Activated CD4-positive, alpha-beta T cell treated with anti-CD3 and anti-CD28 coated beads, Interleukin-2, amount 10 ng/mL, durations not matched to agents 7 days and 5 days (primary cell): ENCODE measurements around the gene PTGES3L. TPM values are rescaled to one million over a fixed set of nuclear protein-coding genes. Genes with fewer than 3 reads are reported as not detected.
"Not testable (repeated sequence)": the region's sequence is repeated elsewhere in the genome, so short reads cannot be mapped to it uniquely, and the experiment has no call there.

Experiments
- CTCF ChIA-PET: fragments of 350-600 bp; sonication (Branson Sonifier 250); formaldehyde crosslinking; loops from one replicate; lab custom pipeline; 2021; ENCODE audit warnings: antibody characterized with exemption; lab: Charles Lee
- POLR2A ChIA-PET: fragments of 350-600 bp; sonication (Branson Sonifier 250); formaldehyde crosslinking; loops from one replicate; lab custom pipeline; 2021; ENCODE audit warnings: antibody characterized with exemption; lab: Charles Lee
- DNase-seq: peaks from one replicate; pipeline ENCODE4 v3.0.0-alpha.2; 2020
- H3K27ac Mint-ChIP-seq: one replicate; pipeline ENCODE4 v1.8.0; 2021; ENCODE audit warnings: mild to moderate bottlenecking, moderate library complexity, mixed read lengths
- H3K27me3 Mint-ChIP-seq: one replicate; pipeline ENCODE4 v1.8.0; 2021; ENCODE audit warnings: mixed read lengths
- H3K36me3 Mint-ChIP-seq: one replicate; pipeline ENCODE4 v1.8.0; 2021; ENCODE audit warnings: low read depth, mixed read lengths
- H3K4me1 Mint-ChIP-seq: one replicate; pipeline ENCODE4 v1.8.0; 2021; ENCODE audit warnings: mixed read lengths
- H3K4me3 Mint-ChIP-seq: one replicate; pipeline ENCODE4 v1.8.0; 2021; ENCODE audit warnings: mild to moderate bottlenecking, moderate library complexity, mixed read lengths
- H3K9me3 Mint-ChIP-seq: one replicate; pipeline ENCODE4 v1.8.0; 2021; ENCODE audit warnings: mixed read lengths
- total RNA-seq, 2 experiments: library from RNA; stranded (reverse); gene quantifications; one replicate each; pipeline ENCODE4 v1.2.3, GENCODE V29; 2021

The PTGES3L gene
- total RNA-seq, 2 experiments from 2014 or later = 0.12 to 0.22 TPM

DNA sequence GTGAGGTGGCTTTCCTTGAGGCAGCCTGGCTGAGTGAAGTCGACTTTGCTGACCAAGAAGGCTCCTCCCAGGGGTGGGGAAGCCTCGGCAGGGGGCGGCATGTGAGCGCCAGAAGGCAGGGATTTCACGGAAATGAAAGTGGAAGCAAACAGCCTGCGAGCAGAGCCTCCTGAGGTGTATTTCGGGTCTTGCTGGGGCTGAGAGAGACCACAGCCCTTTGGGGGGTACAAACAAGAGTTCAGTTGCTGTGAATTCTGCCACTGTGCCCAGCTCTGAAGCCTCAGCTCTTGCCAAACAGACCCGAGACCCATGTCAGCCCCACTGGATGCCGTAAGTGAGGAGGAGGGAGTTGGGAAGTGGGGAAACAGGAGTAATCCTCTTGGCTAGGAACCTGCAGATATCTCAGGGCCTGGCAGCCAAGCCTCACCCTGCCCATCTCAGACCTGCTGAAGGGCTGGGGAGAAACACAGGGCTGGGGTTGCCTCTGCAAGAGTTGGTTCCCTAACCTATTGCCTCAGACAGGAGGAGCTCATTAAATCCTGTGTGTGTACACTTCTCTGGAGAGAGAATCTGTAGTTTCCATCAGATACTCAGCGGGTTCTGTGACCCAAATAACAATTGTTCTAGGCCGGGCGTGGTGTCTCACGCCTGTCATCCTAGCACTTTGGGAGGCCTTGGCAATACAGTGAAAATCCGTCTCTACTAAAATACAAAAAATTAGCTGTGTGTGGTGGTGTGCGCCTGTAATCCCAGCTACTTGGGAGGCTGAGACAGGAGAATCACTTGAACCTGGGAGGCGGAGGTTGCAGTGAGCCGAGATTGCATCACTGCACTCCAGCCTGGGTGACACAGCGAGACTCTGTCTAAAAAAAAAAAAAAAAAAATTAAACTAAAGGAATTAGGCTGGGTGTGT is 27.0 kb upstream of the PTGES3L start, which contains the start of gene IFI35:
Gene IFI35, plus strand, starts transcription at position 146 of the 913 bp plus-strand sequence. Its CDS starts 164 bp downstream, at position 310.
- Mint-ChIP-seq H3K27ac (peak within 1 kb of the TSS; percentile 100), H3K4me3 (peak within 1 kb of the TSS; percentile 100), H3K4me1 (peaks cover 30% of the 10 kb centered on the region), H3K36me3 (peaks cover 33% of the 10 kb centered on the region), H3K9me3 (no peaks in the 10 kb centered on the region), H3K27me3 (no peaks in the 10 kb centered on the region)
- peak; percentile 93 for DNase-seq
- ChIA-PET POLR2A (interaction anchor here (0.5 to 1.1 kb wide), 2 partner anchors 8 to 118 kb away, joined by 3 to 8 read pairs; partner anchors contain the start of genes BRCA1 and RPL27), CTCF (interaction anchor here (0.7 to 2.9 kb wide), 6 partner anchors 8 to 202 kb away, joined by 4 to 19 read pairs (median 6); partner anchors contain the start of genes BECN1, RND2 and RPL27)

DNA sequence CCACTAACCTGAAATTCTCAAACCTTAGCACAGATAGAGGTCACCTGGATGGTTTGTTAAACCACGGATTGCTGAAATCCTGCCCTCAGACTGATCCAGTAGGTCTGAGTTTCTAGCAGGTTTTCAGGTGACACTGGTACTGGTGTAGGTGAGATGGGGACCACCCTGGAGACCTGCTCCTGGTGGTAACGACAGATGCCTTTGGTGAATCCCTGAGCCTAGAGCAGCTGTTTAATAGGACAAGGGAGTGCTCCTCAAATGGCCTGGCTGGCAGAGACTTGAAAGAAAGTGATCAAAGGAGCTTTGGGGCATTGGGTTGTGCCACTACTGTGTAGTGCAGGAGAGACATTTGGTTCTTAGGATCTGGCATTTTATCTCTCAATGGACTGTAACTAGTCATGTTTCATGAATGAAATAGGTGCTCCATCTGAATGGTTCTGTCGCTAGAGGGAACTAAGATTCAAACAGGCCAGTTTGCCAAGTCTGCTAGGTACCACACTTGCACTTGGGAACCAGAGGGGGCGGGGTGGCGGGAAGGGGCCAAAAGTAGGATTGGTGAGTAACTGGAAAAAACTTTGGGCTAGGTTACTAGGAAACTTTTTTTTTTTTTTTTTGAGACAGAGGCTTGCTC is 23.8 kb upstream of the PTGES3L start:
- H3K27ac Mint-ChIP-seq = peak overlapping the region; percentile 41
- H3K36me3 Mint-ChIP-seq = peaks cover 40% of the 10 kb centered on the region
- H3K27me3 Mint-ChIP-seq = no peaks in the 10 kb centered on the region
- no peaks in the 10 kb centered on the region for H3K9me3 Mint-ChIP-seq
- POLR2A ChIA-PET = no interaction called here
- no peak for DNase-seq
- CTCF ChIA-PET = no interaction called here
- H3K4me1 Mint-ChIP-seq = peaks cover 31% of the 10 kb centered on the region
- no peak overlapping the region for H3K4me3 Mint-ChIP-seq

DNA sequence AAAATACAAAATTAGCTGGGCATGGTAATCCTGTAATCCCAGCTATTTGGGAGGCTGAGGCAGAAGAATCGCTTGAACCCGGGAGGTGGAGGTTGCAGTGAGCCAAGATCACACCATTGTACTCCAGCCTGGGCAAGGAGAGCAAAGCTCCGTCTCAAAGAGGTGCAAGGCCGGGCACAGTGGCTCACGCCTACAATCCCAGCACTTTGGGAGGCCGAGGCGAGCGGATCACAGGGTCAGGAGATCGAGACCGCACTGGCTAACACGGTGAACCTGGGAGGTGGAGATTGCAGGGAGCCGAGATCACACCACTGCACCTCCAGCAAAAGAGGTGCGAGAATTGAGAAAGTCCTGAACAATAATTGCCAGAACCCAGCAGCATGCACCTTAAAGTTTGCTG is 21.0 kb upstream of the PTGES3L start:
- H3K4me3 Mint-ChIP-seq, H3K27me3 Mint-ChIP-seq, H3K9me3 Mint-ChIP-seq, POLR2A ChIA-PET, DNase-seq: not testable (repeated sequence)
- peaks cover 36% of the 10 kb centered on the region for H3K4me1 Mint-ChIP-seq
- CTCF ChIA-PET = interaction anchor here (1.4 to 1.6 kb wide), 2 partner anchors 11 to 30 kb away, joined by 3 to 4 read pairs; no protein-coding TSS in a partner anchor
- H3K36me3 Mint-ChIP-seq = peaks cover 40% of the 10 kb centered on the region
- H3K27ac Mint-ChIP-seq = peak overlapping the region; percentile 71

DNA sequence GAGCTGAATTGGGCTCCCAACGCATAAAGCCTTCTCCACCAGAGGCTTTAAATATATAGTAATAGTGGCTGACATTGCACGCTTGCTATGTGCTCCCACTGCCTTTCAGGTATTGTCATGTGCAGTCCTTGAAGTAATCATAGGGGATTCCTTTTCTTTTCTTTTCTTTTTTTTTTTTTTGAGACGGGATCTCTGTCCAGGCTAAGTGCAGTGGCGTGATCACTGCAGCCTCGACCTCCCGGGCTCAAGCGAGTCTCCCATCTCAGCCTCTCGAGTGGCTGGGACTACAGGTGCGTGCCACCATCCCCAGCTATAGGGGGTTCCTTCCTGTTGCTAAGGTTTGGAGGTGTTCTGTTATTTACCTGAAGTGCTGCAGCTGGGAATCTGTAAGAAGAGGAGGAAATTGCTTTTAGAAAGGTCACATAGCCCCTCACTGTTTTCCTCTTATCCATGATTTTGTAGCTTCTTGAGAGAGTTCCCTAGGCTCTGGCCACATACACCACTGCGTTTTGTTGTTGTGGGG is 19.2 kb upstream of the PTGES3L start:
- H3K27ac Mint-ChIP-seq = peak overlapping the region; percentile 99
- no peak for DNase-seq
- no peaks in the 10 kb centered on the region for H3K27me3 Mint-ChIP-seq
- peaks cover 37% of the 10 kb centered on the region for H3K4me1 Mint-ChIP-seq
- H3K9me3 Mint-ChIP-seq = no peaks in the 10 kb centered on the region
- POLR2A ChIA-PET = interaction anchor here (1.4 kb wide), 1 partner anchor 8 kb away, joined by 3 read pairs; the partner anchor contains the start of gene IFI35
- CTCF ChIA-PET = interaction anchor here (0.5 to 2.1 kb wide), 4 partner anchors 8 to 50 kb away, joined by 3 to 19 read pairs (median 6); partner anchors contain the start of gene IFI35
- peaks cover 44% of the 10 kb centered on the region for H3K36me3 Mint-ChIP-seq
- H3K4me3 Mint-ChIP-seq = peak overlapping the region; percentile 89

DNA sequence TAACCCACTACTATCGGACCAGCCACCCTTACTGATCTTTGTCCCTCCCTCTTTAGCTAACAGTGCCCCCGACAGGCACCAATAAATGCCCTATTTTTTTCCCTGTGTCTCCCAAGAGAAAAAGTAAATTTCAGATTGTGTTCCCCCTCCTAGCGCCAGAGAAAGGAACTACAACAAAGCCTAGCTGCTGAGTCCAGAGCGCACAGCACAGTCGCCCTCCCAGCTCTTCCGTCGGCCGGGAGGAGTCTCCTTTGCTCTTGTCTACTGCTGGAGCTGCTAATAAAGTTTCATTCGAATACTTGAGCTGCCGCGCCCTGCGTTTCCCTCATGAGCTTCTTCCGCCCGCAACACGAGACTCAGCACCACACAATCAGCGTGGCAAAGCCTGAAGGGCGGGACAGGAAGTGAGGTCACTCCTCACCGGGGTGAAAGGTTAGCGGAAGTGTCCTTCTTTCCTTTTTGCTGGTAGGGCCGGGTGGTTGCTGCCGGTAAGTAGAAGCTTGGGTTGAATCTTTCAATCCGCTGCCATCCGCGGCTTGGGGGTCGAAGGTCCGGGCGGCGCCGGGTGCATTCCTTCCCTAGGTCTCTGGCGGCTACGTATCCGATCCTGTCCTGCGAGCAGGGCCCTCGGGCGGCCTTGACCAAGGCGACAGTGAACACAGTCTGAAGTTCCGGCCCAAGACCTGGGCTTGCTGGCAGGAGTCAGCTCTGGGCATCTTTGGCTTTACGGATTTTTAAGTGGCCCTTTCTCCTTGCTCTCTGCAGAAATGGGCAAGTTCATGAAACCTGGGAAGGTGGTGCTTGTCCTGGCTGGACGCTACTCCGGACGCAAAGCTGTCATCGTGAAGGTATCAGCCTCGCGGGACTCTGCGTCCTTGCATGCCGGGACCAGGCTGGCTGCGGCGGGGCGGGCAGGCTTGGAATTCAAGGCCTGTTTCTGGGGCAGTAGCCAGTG is 18.4 kb upstream of the PTGES3L start, which contains the start of gene RPL27:
Gene RPL27, plus strand, starts transcription at position 436 of the 955 bp plus-strand sequence. Its CDS starts 332 bp downstream, at position 768.
- DNase-seq = peak; percentile 99
- H3K27me3 Mint-ChIP-seq = no peaks in the 10 kb centered on the region
- H3K27ac Mint-ChIP-seq = peak within 1 kb of the TSS; percentile 99
- H3K4me1 Mint-ChIP-seq = peaks cover 35% of the 10 kb centered on the region
- ChIA-PET POLR2A (interaction anchor here (0.9 to 1.4 kb wide), 6 partner anchors 9 to 317 kb away, joined by 3 to 6 read pairs (median 3); partner anchors contain the start of gene IFI35), CTCF (interaction anchor here (0.6 to 2.4 kb wide), 20 partner anchors 9 to 289 kb away, joined by 3 to 19 read pairs (median 4); partner anchors contain the start of genes AOC2, BECN1, IFI35 and PTGES3L)
- H3K9me3 Mint-ChIP-seq = no peaks in the 10 kb centered on the region
- H3K4me3 Mint-ChIP-seq = peak within 1 kb of the TSS; percentile 89
- H3K36me3 Mint-ChIP-seq = peaks cover 38% of the 10 kb centered on the region

DNA sequence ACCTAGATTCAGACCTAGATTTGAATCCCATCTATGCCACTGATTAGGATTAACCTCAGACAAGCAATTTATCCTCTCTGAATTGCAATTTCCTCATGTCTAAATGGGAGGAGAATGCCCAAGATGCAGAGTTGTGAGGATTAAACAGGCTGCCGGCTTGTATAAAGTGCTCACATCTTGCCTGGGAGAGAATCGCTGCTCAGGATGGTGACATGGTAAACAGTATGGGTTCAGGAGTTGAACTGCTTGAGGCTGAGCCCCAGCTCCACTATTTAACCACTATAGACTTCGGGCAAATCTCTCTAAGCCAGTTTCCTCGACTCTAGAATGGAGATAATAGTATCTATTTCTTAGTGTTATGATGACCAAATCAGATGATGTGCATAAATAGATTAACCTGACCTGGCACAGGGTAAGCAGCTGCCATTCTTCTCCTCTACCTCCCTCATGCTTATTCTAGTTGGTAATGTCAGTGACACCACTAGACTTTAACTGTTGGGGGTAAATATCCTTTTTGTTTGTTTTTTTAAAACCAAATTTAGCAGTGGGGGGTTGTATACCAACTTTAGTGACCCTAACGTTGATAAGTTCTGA is 17.6 kb upstream of the PTGES3L start:
- Mint-ChIP-seq H3K27me3 (no peaks in the 10 kb centered on the region), H3K9me3 (no peaks in the 10 kb centered on the region), H3K27ac (peak overlapping the region; percentile 99), H3K4me1 (peaks cover 35% of the 10 kb centered on the region), H3K4me3 (peak overlapping the region; percentile 89), H3K36me3 (peaks cover 39% of the 10 kb centered on the region)
- DNase-seq = no peak
- ChIA-PET CTCF (interaction anchor here (0.6 to 2.4 kb wide), 21 partner anchors 9 to 289 kb away, joined by 3 to 19 read pairs (median 4); partner anchors contain the start of genes AOC2, BECN1, IFI35 and PTGES3L), POLR2A (interaction anchor here (0.6 to 1.3 kb wide), 6 partner anchors 11 to 318 kb away, joined by 3 to 6 read pairs (median 3); no protein-coding TSS in a partner anchor)

DNA sequence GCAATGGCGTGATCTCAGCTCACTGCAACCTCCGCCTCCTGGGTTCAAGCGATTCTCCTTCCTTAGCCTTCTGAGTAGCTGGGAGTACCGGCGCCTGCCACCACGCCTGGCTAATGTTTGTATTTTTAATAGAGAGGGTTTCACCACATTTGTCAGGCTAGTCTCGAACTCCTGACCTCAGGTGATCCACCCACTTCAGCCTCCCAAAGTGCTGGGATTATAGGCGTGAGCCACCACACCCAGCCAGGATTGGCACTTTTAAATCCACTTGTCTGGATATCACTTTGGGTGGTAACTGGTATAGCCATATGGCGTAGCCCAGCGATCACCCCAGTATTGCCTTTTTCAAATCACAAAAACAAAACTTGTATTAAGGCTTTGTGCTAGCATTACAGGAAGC is 14.0 kb upstream of the PTGES3L start:
- H3K9me3 Mint-ChIP-seq, H3K27me3 Mint-ChIP-seq, POLR2A ChIA-PET, H3K4me3 Mint-ChIP-seq, DNase-seq, CTCF ChIA-PET, H3K27ac Mint-ChIP-seq: not testable (repeated sequence)
- Mint-ChIP-seq H3K4me1 (peaks cover 16% of the 10 kb centered on the region), H3K36me3 (peaks cover 39% of the 10 kb centered on the region)

DNA sequence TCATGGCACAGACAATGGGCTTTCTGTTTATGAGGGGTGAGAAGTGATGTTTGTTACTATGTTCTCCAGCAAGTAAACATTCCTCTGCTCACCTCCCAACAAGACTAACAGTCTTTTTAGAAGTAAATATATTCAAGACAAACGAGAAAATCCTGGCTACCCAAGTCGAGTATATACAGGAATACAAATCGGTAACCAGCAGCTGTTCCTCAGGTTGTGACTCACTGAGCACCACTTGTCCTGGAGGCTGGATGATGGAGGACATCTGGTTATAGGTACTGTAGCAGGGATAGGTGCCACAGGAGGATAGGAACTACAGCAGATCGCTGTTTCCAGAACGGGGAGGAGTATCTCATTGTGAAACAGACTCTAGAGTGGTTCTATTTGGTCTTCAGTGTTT is 13.0 kb upstream of the PTGES3L start:
- Mint-ChIP-seq H3K4me1 (peaks cover 14% of the 10 kb centered on the region), H3K27ac (peak overlapping the region; percentile 54), H3K4me3 (no peak overlapping the region), H3K27me3 (no peaks in the 10 kb centered on the region), H3K36me3 (peaks cover 39% of the 10 kb centered on the region), H3K9me3 (no peaks in the 10 kb centered on the region)
- POLR2A ChIA-PET = no interaction called here
- no peak for DNase-seq
- CTCF ChIA-PET = no interaction called here

DNA sequence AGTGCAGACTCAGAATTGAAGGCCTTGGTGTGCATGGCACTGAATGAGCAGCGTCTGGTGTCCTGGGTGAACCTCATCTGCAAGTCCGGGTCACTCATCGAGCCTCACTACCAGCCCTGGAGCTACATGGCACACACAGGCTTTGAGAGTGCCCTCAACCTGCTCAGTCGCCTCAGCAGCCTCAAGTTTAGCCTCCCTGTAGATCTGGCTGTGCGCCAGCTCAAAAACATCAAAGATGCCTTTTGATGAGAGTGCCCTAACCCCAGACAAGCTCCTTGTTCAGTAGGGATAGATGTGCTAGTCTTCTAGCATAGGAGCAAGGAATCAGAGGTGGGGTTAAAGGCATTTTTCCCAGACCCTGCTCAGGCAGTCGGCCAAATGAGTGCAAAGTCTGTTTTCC is 11.6 kb upstream of the PTGES3L start:
- H3K27ac Mint-ChIP-seq = no peak overlapping the region
- POLR2A ChIA-PET = no interaction called here

DNA sequence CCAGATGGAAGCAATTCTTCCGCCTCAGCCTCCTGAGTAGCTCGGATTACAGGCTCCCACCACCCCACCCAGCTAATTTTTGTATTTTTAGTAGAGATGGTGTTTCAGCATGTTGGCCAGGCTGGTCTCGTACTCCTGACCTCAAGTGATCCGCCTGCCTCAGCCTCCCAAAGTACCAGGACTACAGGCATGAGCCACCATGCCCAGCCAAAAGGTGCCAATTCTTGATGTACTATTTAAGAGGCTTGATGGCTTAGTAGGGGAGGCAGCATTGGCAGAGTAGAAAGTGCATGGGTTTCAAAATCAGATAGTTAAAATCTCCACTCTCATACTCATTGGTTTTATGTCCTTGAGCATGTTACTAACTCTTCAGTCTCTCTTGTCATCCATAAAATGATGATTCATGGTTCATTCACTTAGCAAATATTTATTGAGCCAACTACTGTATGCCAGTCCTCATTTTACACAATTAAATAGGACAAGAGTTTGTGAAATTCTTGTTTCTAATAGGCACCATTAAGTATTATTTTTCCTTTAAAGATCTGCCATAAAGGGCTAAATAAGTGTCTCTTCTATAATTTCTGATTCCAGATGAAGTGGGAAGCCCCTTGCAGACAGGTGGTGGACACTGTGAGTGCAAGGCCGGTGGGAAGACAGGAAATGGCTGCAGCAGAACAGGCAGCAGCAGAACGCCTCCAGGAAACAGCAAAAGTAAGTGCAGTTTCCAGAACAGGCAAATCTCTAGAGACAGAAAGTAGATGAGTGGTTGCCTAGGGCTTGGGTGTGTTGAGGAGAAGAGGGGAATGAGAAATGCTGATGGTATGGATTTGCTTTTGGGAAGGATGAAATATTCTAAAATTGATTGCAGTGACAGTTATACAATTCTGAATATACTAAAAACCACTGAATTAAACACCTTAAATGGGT is 10.1 kb upstream of the PTGES3L start:
- no peak for DNase-seq
- H3K4me3 Mint-ChIP-seq = no peak overlapping the region
- peaks cover 52% of the 10 kb centered on the region for H3K36me3 Mint-ChIP-seq
- H3K27ac Mint-ChIP-seq = no peak overlapping the region
- POLR2A ChIA-PET = no interaction called here
- H3K27me3 Mint-ChIP-seq = no peaks in the 10 kb centered on the region
- H3K4me1 Mint-ChIP-seq = peaks cover 11% of the 10 kb centered on the region
- CTCF ChIA-PET = interaction anchor here (2.1 to 3.0 kb wide), 2 partner anchors 8 to 165 kb away, joined by 8 to 13 read pairs; partner anchors contain the start of genes BECN1 and RPL27
- H3K9me3 Mint-ChIP-seq = no peaks in the 10 kb centered on the region

More for the DNA sequence above, 11.6 kb upstream of the PTGES3L start:
- H3K9me3 Mint-ChIP-seq = no peaks in the 10 kb centered on the region
- peaks cover 44% of the 10 kb centered on the region for H3K36me3 Mint-ChIP-seq
- peaks cover 3% of the 10 kb centered on the region for H3K4me1 Mint-ChIP-seq
- no peaks in the 10 kb centered on the region for H3K27me3 Mint-ChIP-seq
- no peak overlapping the region for H3K4me3 Mint-ChIP-seq
- CTCF ChIA-PET = interaction anchor here (2.1 kb wide), 1 partner anchor 167 kb away, joined by 8 read pairs; the partner anchor contains the start of gene BECN1
- DNase-seq = no peak
